ENCODE results near the gene PEAR1.

GRCh38 chr1:156862997-156863599 lies 30.4 kb upstream of the PEAR1 start:
- no peak for TF ChIP-seq CTCF (IDR thresholded peaks at IDR 0.05)
- no peak for TF ChIP-seq POLR2A (IDR thresholded peaks at IDR 0.05)
